NCI-H2029 treated with DMSO at 0.1 percent for 48 hours (cell line): ENCODE data around the gene ZFP3.
"Not testable (repeated sequence)": the region's sequence is repeated elsewhere in the genome, so short reads cannot be mapped to it uniquely, and the experiment has no call there.

Source experiments
- DNase-seq: peaks from one replicate; lab custom pipeline; 2025; lab: John Stamatoyannopoulos, UW

Gene ZFP3

DNA sequence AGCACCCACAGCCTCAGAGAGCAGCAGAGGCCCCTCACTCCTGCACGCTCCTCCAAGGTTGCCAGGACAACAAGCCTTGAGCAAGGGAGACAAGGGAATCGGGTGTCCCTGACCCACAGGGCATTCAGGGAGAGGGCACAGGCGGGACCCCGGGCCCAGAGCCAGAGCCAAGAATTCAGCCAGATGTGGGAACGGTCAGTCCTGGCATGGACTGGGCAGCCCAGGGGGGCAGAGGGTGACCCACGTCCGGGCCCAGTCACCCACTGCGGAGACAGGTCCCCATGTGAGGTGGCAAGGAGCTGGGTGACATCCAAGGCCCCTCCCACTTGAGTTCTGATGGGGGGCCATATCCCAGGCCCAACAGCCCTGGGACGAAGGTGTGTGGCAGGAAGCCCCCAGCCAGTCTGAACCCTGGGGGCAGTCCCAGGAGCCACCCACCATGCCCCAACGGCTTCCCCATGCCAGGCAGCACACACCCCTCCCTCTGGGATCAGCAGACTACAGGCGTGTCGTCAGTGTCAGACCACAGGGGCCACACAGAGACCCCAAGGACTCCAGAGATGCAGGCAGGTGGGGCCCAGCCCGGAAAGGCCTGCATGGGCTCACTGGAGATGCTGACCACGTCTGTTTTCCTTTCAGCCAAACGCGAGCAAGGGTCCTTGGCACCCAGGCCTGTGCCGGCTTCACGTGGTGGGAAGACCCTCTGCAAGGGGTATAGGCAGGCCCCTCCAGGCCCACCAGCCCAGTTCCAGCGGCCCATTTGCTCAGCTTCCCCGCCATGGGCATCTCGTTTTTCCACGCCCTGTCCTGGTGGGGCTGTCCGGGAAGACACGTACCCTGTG lies 60.6 kb downstream of the ZFP3 start:
- DNase-seq, result no peak

DNA sequence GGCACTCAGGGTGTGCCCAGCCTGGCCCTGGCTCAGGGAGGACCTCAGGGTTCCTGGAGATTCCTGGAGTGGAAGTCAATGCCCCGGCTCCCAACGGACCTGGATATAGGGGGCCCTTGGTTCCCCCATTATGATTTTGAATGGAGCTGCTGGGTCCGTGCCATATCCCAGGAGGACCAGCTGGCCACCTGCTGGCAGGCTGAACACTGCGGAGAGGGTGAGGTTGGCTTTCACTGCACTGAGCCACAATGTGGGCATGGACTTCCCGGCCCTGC lies 61.1 kb downstream of the ZFP3 start:
- DNase-seq, result no peak

DNA sequence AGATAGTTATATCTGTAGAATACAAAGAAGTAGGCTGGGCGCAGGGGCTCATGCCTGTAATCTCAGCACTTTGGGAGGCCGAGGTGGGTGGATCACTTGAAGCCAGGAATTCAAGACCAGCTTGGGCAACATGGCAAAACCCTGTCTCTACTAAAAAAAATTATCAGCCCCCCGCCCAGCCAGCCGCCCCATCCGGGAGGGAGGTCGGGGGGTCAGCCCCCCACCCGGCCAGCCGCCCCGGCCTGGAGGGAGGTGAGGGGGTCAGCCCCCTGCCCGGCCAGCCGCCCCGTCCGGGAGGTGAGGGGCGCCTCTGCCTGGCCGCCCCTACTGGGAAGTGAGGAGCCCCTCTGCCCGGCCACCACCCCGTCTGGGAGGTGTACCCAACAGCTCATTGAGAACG lies 64.6 kb downstream of the ZFP3 start:
- not testable (repeated sequence) for DNase-seq
